Neural cell (in vitro differentiated cells): ENCODE data around the gene CCDC175.

Source experiments
- RAD21 ChIP-seq: fragments of 450-650 bp; conservative IDR thresholded peaks from 2 replicates; pipeline ENCODE4 v1.6.1; 2014; ENCODE audit warnings: antibody characterized with exemption, mild to moderate bottlenecking, moderate library complexity
- TF ChIP-seq, protein P1 (sequence below): fragments of 450-650 bp; IDR thresholded peaks from 2 replicates; pipeline ENCODE4 v1.5.1; 2014; ENCODE audit warnings: antibody characterized with exemption, mild to moderate bottlenecking, moderate library complexity; ENCODE audit not compliant: poor library complexity, severe bottlenecking

DNA sequence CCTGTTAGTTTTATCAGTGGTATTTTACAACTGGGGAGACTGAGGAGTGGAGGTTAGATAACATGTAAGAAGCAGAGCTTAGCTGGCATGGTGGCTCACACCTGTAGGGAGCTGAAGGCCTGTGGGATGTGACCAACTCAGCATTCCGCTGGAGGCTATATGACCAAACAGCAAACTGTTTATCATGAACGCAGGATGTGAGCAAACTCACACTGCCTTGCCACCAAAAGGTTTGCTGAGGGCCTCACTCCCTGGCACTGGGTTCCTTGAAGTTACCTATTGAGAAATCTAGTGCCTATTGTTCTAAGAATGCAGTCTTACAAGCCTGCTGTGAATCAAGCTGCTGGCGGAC lies 68.9 kb downstream of the CCDC175 start:
- no peak for TF ChIP-seq RAD21
- TF ChIP-seq, protein P1, sequence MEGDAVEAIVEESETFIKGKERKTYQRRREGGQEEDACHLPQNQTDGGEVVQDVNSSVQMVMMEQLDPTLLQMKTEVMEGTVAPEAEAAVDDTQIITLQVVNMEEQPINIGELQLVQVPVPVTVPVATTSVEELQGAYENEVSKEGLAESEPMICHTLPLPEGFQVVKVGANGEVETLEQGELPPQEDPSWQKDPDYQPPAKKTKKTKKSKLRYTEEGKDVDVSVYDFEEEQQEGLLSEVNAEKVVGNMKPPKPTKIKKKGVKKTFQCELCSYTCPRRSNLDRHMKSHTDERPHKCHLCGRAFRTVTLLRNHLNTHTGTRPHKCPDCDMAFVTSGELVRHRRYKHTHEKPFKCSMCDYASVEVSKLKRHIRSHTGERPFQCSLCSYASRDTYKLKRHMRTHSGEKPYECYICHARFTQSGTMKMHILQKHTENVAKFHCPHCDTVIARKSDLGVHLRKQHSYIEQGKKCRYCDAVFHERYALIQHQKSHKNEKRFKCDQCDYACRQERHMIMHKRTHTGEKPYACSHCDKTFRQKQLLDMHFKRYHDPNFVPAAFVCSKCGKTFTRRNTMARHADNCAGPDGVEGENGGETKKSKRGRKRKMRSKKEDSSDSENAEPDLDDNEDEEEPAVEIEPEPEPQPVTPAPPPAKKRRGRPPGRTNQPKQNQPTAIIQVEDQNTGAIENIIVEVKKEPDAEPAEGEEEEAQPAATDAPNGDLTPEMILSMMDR, result no peak
